Type B pancreatic cell (in vitro differentiated cells): ENCODE results near the gene PRKG1. TPM values are rescaled to one million over a fixed set of nuclear protein-coding genes. Genes with fewer than 3 reads are reported as not detected.
"Not testable (repeated sequence)": the region's sequence is repeated elsewhere in the genome, so short reads cannot be mapped to it uniquely, and the experiment has no call there.

Source experiments
- DNase-seq: peaks from one replicate; pipeline ENCODE4 v3.0.0; 2021; ENCODE audit warnings: mixed read lengths; ENCODE audit not compliant: unreplicated experiment; ENCODE audit errors: extremely low spot score
- H3K27ac Mint-ChIP-seq: 2 replicates; pipeline ENCODE4 v1.8.0; 2021; ENCODE audit warnings: mild to moderate bottlenecking, mixed read lengths
- H3K27me3 Mint-ChIP-seq: 2 replicates; pipeline ENCODE4 v1.8.0; 2021; ENCODE audit warnings: mixed read lengths
- H3K36me3 Mint-ChIP-seq: 2 replicates; pipeline ENCODE4 v1.8.0; 2021; ENCODE audit warnings: mixed read lengths
- H3K4me1 Mint-ChIP-seq: one replicate; pipeline ENCODE4 v1.8.0; 2021; ENCODE audit warnings: mixed read lengths; ENCODE audit not compliant: unreplicated experiment
- H3K4me3 Mint-ChIP-seq: 2 replicates; pipeline ENCODE4 v1.8.0; 2021; ENCODE audit warnings: mild to moderate bottlenecking, mixed read lengths
- H3K9me3 Mint-ChIP-seq: 2 replicates; pipeline ENCODE4 v1.8.0; 2021; ENCODE audit warnings: mixed read lengths
- CTCF ChIP-seq: fragments of 200-600 bp; sonication (generic); conservative IDR thresholded peaks from 2 replicates; pipeline ENCODE4 v1.5.0; 2021; ENCODE audit warnings: antibody characterized with exemption, mild to moderate bottlenecking
- total RNA-seq: library from RNA; stranded (reverse); gene quantifications from 2 replicates; pipeline ENCODE4 v1.2.1, GENCODE V29; 2021; ENCODE audit warnings: low replicate concordance

The PRKG1 gene
- total RNA-seq, 1 donor from 2014 or later = 12.3 TPM

- no peak overlapping the region for H3K27ac Mint-ChIP-seq
- H3K9me3 Mint-ChIP-seq = no peaks in the 10 kb centered on the region
- H3K36me3 Mint-ChIP-seq = no peaks in the 10 kb centered on the region
- H3K4me3 Mint-ChIP-seq = no peak overlapping the region
- no peak for TF ChIP-seq CTCF
- no peak for DNase-seq
- H3K27me3 Mint-ChIP-seq = no peaks in the 10 kb centered on the region
- no peaks in the 10 kb centered on the region for H3K4me1 Mint-ChIP-seq
Observed at GRCh38 chr10:51748959-51749358, 674.7 kb downstream of the PRKG1 start.

- no peaks in the 10 kb centered on the region for H3K27me3 Mint-ChIP-seq
- no peaks in the 10 kb centered on the region for H3K36me3 Mint-ChIP-seq
- DNase-seq = no peak
- no peaks in the 10 kb centered on the region for H3K9me3 Mint-ChIP-seq
- H3K27ac Mint-ChIP-seq = no peak overlapping the region
- H3K4me1 Mint-ChIP-seq = no peaks in the 10 kb centered on the region
- TF ChIP-seq CTCF = no peak
- H3K4me3 Mint-ChIP-seq = no peak overlapping the region
Observed at GRCh38 chr10:51758366-51758765, 684.1 kb downstream of the PRKG1 start.

GRCh38 chr10:51758838-51759237 is 684.6 kb downstream of the PRKG1 start:
- H3K9me3 Mint-ChIP-seq, H3K4me3 Mint-ChIP-seq: not testable (repeated sequence)

GRCh38 chr10:51759896-51760534 is 685.7 kb downstream of the PRKG1 start:
- H3K27ac Mint-ChIP-seq = no peak overlapping the region
- no peak for TF ChIP-seq CTCF
- no peaks in the 10 kb centered on the region for H3K4me1 Mint-ChIP-seq
- no peaks in the 10 kb centered on the region for H3K27me3 Mint-ChIP-seq
- no peak for DNase-seq
- no peaks in the 10 kb centered on the region for H3K36me3 Mint-ChIP-seq
- H3K4me3 Mint-ChIP-seq = no peak overlapping the region
- no peaks in the 10 kb centered on the region for H3K9me3 Mint-ChIP-seq

More at GRCh38 chr10:51758838-51759237, 684.6 kb downstream of the PRKG1 start:
- H3K27ac Mint-ChIP-seq, H3K27me3 Mint-ChIP-seq, DNase-seq, H3K36me3 Mint-ChIP-seq, H3K4me1 Mint-ChIP-seq: not testable (repeated sequence)

- H3K4me3 Mint-ChIP-seq = no peak overlapping the region
- no peak overlapping the region for H3K27ac Mint-ChIP-seq
- H3K4me1 Mint-ChIP-seq = no peaks in the 10 kb centered on the region
- no peaks in the 10 kb centered on the region for H3K27me3 Mint-ChIP-seq
- DNase-seq = no peak
- TF ChIP-seq CTCF = no peak
- H3K9me3 Mint-ChIP-seq = no peaks in the 10 kb centered on the region
- H3K36me3 Mint-ChIP-seq = no peaks in the 10 kb centered on the region
Observed at GRCh38 chr10:51760864-51761640, 686.8 kb downstream of the PRKG1 start.

GRCh38 chr10:51763746-51764145 is 689.5 kb downstream of the PRKG1 start:
- no peak for DNase-seq
- Mint-ChIP-seq H3K4me1 (no peaks in the 10 kb centered on the region), H3K9me3 (peaks cover 8% of the 10 kb centered on the region), H3K27me3 (no peaks in the 10 kb centered on the region), H3K36me3 (no peaks in the 10 kb centered on the region), H3K27ac (no peak overlapping the region), H3K4me3 (no peak overlapping the region)
- no peak for TF ChIP-seq CTCF
